Measurements from ENCODE around the gene VPS13D. TPM values are rescaled to one million over a fixed set of nuclear protein-coding genes. Genes with fewer than 3 reads are reported as not detected.

Gene VPS13D
- total RNA-seq, 1 experiment from 2014 or later: 31.6 TPM

- no peak for ATAC-seq
Observed at GRCh38 chr1:12249181-12249580, 19.4 kb downstream of the VPS13D start.

GRCh38 chr1:12249748-12250147, 19.9 kb downstream of the VPS13D start:
- H3K27me3 ChIP-seq (ENCODE audit: insufficient read depth, low read length): no peaks in the 10 kb centered on the region
- TF ChIP-seq EZH2phosphoT487 (IDR thresholded peaks at IDR 0.05; ENCODE audit: borderline replicate concordance): no peak
- no peak for TF ChIP-seq EGR1 (IDR thresholded peaks at IDR 0.05; ENCODE audit: low read depth)
- no peak for TF ChIP-seq ZFX (IDR thresholded peaks at IDR 0.05)
- TF ChIP-seq REST (IDR thresholded peaks at IDR 0.05; ENCODE audit: low read depth): no peak
- TF ChIP-seq SRF (IDR thresholded peaks at IDR 0.05; ENCODE audit: low read depth): no peak
- TF ChIP-seq SP1 (IDR thresholded peaks at IDR 0.05; ENCODE audit: low read depth): no peak
- no peak for TF ChIP-seq JUND (IDR thresholded peaks at IDR 0.05)
- TF ChIP-seq, protein P1, sequence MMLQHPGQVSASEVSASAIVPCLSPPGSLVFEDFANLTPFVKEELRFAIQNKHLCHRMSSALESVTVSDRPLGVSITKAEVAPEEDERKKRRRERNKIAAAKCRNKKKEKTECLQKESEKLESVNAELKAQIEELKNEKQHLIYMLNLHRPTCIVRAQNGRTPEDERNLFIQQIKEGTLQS (IDR thresholded peaks at IDR 0.05): no peak
- TF ChIP-seq CEBPB (IDR thresholded peaks at IDR 0.05; ENCODE audit: low read depth): no peak
- no peak for TF ChIP-seq EZH2 (IDR thresholded peaks at IDR 0.05)
- no peak for TF ChIP-seq TCF7L2 (IDR thresholded peaks at IDR 0.05; ENCODE audit: borderline replicate concordance, extremely low read depth, insufficient read depth, insufficient read length)
- H3K4me2 ChIP-seq (ENCODE audit: low read length): no peak overlapping the region
- no peaks in the 10 kb centered on the region for H3K9me3 ChIP-seq (ENCODE audit: control insufficient read depth in 1 of 2, insufficient read depth in 1 of 2, low read depth in 1 of 2, low read length in 2 of 2)
- ATAC-seq (no peak), DNase-seq (ENCODE audit: low read depth, low spot score) (no peak)
- intact Hi-C loops (cut with micrococcal nuclease): no loop called here
- H3K9me2 ChIP-seq (ENCODE audit: insufficient read depth): no peaks in the 10 kb centered on the region
- H3K36me3 ChIP-seq (ENCODE audit: control insufficient read depth in 1 of 2, insufficient read depth in 2 of 2, low read length in 2 of 2): peaks cover 12 to 23% of the 10 kb centered on the region in 2 experiments
- H3K4me1 ChIP-seq (ENCODE audit: control insufficient read depth in 1 of 2, insufficient read depth in 2 of 2, low read length in 2 of 2): no peaks in the 10 kb centered on the region
- no peak overlapping the region for H2AFZ ChIP-seq (ENCODE audit: low read depth, low read length, poor library complexity, severe bottlenecking)
- H3K4me3 ChIP-seq (replicated peaks in 1 of 2; ENCODE audit: low read depth in 1 of 2, low read length in 2 of 2): no peak overlapping the region
- BruUV-seq (replicated peaks): no TSS peak
- H3K79me2 ChIP-seq (ENCODE audit: insufficient read depth, low read length): no peaks in the 10 kb centered on the region
- ChIA-PET POLR2A (no interaction called here), CTCF (no interaction called here), RAD21 (ENCODE audit: low non-redundant PET in 1 of 2, low total read pairs in 2 of 2, uncharacterized antibody in 2 of 2, unreplicated experiment in 2 of 2) (no interaction called here)
- no peaks in the 10 kb centered on the region for H4K20me1 ChIP-seq (ENCODE audit: insufficient read depth)
- no peak overlapping the region for H3K9ac ChIP-seq (ENCODE audit: low read length)
- H3K27ac ChIP-seq (ENCODE audit: low read depth, low read length): no peak overlapping the region

More at GRCh38 chr1:12249181-12249580, 19.4 kb downstream of the VPS13D start:
- no peaks in the 10 kb centered on the region for H4K20me1 ChIP-seq (ENCODE audit: insufficient read depth)
- H3K27me3 ChIP-seq (ENCODE audit: insufficient read depth, low read length): no peaks in the 10 kb centered on the region
- no peak overlapping the region for H2AFZ ChIP-seq (ENCODE audit: low read depth, low read length, poor library complexity, severe bottlenecking)
- peaks cover 16 to 28% of the 10 kb centered on the region in 2 experiments for H3K36me3 ChIP-seq (ENCODE audit: control insufficient read depth in 1 of 2, insufficient read depth in 2 of 2, low read length in 2 of 2)
- ChIA-PET RAD21 (ENCODE audit: low non-redundant PET in 1 of 2, low total read pairs in 2 of 2, uncharacterized antibody in 2 of 2, unreplicated experiment in 2 of 2) (no interaction called here), CTCF (no interaction called here), POLR2A (no interaction called here)
- H3K9me3 ChIP-seq (ENCODE audit: control insufficient read depth in 1 of 2, insufficient read depth in 1 of 2, low read depth in 1 of 2, low read length in 2 of 2): no peaks in the 10 kb centered on the region
- no peak for TF ChIP-seq FOSL1 (IDR thresholded peaks at IDR 0.05; ENCODE audit: low read depth)
- intact Hi-C loops (cut with micrococcal nuclease): no loop called here
- no TSS peak for BruUV-seq (replicated peaks)
- H3K4me1 ChIP-seq (ENCODE audit: control insufficient read depth in 1 of 2, insufficient read depth in 2 of 2, low read length in 2 of 2): no peaks in the 10 kb centered on the region
- H3K4me3 ChIP-seq (replicated peaks in 1 of 2; ENCODE audit: low read depth in 1 of 2, low read length in 2 of 2): no peak overlapping the region
- no peaks in the 10 kb centered on the region for H3K79me2 ChIP-seq (ENCODE audit: insufficient read depth, low read length)
- no peak overlapping the region for H3K9ac ChIP-seq (ENCODE audit: low read length)
- no peak overlapping the region for H3K4me2 ChIP-seq (ENCODE audit: low read length)
- no peaks in the 10 kb centered on the region for H3K9me2 ChIP-seq (ENCODE audit: insufficient read depth)
- DNase-seq (ENCODE audit: low read depth, low spot score): no peak
- H3K27ac ChIP-seq (ENCODE audit: low read depth, low read length): no peak overlapping the region

All from HCT116 (cell line).